ENCODE results near the gene FNIP2. TPM values are rescaled to one million over a fixed set of nuclear protein-coding genes. Genes with fewer than 3 reads are reported as not detected.
A peak's percentile ranks its signal among the peaks of the same experiment; 100 is the strongest.

The FNIP2 gene
- total RNA-seq, 2 donors from 2014 or later = 26.7 to 38.2 TPM

DNA sequence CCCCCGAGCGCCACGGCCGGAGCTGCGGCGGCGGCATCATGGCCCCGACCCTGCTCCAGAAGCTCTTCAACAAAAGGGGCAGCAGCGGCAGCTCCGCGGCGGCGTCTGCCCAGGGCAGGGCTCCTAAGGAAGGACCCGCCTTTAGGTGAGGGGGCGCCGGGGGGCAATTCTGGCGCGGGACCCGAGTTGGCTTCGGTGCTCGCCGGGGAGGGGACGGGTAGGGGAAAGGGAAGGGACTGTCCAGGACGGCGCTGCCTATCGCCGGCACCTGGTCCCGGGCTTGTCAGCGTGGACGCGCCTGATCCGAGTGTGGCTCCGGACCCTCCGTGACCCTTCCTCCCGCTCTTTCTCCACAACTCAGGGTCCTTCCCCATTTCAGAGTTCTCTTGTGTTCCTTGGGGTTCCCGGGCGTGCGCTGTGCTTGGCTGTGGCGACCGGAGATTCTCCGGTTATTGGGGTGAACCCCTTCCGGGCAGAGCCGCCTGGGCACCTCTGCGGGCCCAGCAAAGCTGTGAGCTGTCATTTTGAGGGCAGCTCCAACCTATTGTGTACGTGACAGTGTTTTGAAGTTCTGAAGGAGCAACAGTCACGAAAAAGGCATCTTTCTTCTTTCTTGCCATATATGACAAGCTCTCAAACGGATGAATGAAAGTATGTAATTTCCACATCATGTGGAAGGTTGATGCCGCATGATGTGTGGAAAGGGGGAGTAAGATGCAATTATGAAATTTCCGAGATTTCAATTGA is 522 bp downstream of the FNIP2 start:
- Histone ChIP-seq H3K4me1 (peaks cover 31% of the 10 kb centered on the region), H3K9me3 (no peaks in the 10 kb centered on the region), H3K36me3 (replicated peaks in 1 of 2; ENCODE audit: insufficient read depth in 1 of 2, low read depth in 2 of 2) (no peaks in the 10 kb centered on the region), H3K27ac (peak overlapping the region; percentile 82 to 97 (median 89)), H3K4me3 (peak overlapping the region; percentile 62 to 78), H3K27me3 (no peaks in the 10 kb centered on the region)
- 0 to 1% methylated on average over 20 to 42 of the region's 49 CpGs for WGBS, 2 donors
- TF ChIP-seq POLR2A (IDR thresholded peaks at IDR 0.05) = peak in 1 of 3 donors; percentile 26
- TF ChIP-seq, protein P1, sequence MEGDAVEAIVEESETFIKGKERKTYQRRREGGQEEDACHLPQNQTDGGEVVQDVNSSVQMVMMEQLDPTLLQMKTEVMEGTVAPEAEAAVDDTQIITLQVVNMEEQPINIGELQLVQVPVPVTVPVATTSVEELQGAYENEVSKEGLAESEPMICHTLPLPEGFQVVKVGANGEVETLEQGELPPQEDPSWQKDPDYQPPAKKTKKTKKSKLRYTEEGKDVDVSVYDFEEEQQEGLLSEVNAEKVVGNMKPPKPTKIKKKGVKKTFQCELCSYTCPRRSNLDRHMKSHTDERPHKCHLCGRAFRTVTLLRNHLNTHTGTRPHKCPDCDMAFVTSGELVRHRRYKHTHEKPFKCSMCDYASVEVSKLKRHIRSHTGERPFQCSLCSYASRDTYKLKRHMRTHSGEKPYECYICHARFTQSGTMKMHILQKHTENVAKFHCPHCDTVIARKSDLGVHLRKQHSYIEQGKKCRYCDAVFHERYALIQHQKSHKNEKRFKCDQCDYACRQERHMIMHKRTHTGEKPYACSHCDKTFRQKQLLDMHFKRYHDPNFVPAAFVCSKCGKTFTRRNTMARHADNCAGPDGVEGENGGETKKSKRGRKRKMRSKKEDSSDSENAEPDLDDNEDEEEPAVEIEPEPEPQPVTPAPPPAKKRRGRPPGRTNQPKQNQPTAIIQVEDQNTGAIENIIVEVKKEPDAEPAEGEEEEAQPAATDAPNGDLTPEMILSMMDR (IDR thresholded peaks at IDR 0.05) = no peak
- peak; percentile 49 for ATAC-seq
- peak; percentile 27 to 54 (median 46) for DNase-seq
- intact Hi-C loops (cut with DNase I) = loop anchor here (10.0 kb wide), 1 partner anchor 75 kb away; no protein-coding TSS in a partner anchor

DNA sequence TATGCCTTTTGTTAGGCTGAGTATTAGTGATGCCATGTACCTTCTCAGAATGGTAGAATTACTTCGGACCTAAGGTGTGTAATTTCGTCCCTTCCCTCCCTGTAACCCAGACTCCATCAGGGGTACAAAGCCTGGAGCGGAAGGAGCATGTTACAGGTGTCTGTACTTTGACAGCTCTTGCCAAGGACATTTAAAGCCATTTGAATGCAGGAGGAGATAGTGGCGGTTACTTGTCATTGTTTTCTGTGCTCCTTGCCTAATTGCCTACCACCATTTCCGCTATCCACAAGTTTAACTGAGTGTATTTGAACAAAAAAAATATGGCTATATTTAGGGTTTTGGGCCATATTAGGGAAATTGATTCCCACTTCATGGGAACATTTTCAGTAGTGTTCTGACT is 1.8 kb downstream of the FNIP2 start:
- H3K4me3 ChIP-seq = no peak overlapping the region
- no peak for ATAC-seq
- H3K9me3 ChIP-seq = no peaks in the 10 kb centered on the region
- no peak for DNase-seq
- intact Hi-C loops (cut with DNase I) = loop anchor here (10.0 kb wide), 1 partner anchor 54 kb away; no protein-coding TSS in a partner anchor
- H3K27ac ChIP-seq = peak overlapping the region in 1 of 4 donors; percentile 14
- peaks cover 44% of the 10 kb centered on the region for H3K4me1 ChIP-seq
- TF ChIP-seq, protein P1 (IDR thresholded peaks at IDR 0.05) = no peak
- no peaks in the 10 kb centered on the region for H3K36me3 ChIP-seq (replicated peaks in 1 of 2; ENCODE audit: insufficient read depth in 1 of 2, low read depth in 2 of 2)
- no peaks in the 10 kb centered on the region for H3K27me3 ChIP-seq
- WGBS, 2 donors = 45 to 52% methylated on average over 5 of the region's 5 CpGs

DNA sequence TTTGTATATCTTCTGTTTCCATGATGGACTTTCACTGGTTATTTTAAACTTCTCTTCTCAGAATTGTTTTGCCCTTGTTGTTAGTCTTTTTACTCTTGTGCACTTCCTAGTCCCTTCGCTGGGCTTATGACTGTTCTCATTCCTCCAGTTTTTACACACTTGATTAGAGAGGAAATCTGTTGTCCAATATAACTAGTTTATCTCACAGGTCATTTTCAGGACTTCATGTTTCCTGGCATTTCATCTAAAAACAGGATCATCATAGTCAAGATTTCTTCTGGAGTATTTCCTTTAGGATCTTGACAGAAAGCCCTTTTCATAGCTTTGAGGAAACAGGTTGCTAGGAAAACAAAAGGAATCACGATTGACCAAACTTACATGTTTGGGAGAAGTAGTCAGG is 3.0 kb downstream of the FNIP2 start:
- no peak overlapping the region for H3K4me3 ChIP-seq
- ATAC-seq (no peak), DNase-seq (no peak)
- 41 to 48% methylated on average over 2 of the region's 2 CpGs for WGBS, 2 donors
- no peak for TF ChIP-seq POLR2A (IDR thresholded peaks at IDR 0.05)
- TF ChIP-seq, protein P1 (IDR thresholded peaks at IDR 0.05) = no peak
- H3K27me3 ChIP-seq = no peaks in the 10 kb centered on the region
- intact Hi-C loops (cut with DNase I) = loop anchor here (10.0 kb wide), 1 partner anchor 53 kb away; no protein-coding TSS in a partner anchor
- H3K36me3 ChIP-seq (replicated peaks in 1 of 2; ENCODE audit: insufficient read depth in 1 of 2, low read depth in 2 of 2) = no peaks in the 10 kb centered on the region
- peaks cover 49% of the 10 kb centered on the region for H3K4me1 ChIP-seq
- no peaks in the 10 kb centered on the region for H3K9me3 ChIP-seq
- H3K27ac ChIP-seq = peak overlapping the region in 3 of 4 donors; percentile 8 to 18 (median 14)

DNA sequence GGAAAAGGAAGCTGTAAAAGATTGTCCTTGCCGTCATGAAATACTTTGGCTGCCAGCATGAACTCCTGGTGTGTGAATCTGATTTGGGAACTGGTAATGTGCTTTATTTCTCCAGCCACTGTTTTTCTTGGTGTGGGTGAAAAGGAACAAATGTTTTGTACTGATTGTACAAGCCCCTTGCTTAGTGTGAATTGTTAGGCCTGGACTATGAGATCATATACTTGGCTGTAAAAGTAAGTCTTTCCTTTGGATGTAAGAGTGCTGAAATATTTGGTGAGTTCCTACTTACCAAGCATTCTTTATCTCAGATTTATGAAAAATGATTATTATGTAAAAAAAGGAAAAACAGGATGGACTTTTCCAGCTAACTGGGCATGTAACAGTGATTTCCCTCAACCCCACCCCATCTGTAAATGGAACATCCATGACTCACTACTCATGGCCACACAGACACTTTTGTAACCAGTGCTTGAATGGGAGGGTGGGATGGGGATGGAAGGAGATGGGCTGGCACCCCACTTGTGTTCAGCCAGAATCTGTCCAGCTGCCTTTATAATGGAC is 6.3 kb downstream of the FNIP2 start:
- 32 to 58% methylated on average over 1 of the region's 1 CpG for WGBS, 2 donors
- Histone ChIP-seq H3K27me3 (no peaks in the 10 kb centered on the region), H3K27ac (peak overlapping the region in 3 of 4 donors; percentile 18 to 61 (median 45)), H3K4me1 (peaks cover 65% of the 10 kb centered on the region), H3K4me3 (no peak overlapping the region), H3K9me3 (no peaks in the 10 kb centered on the region), H3K36me3 (replicated peaks in 1 of 2; ENCODE audit: insufficient read depth in 1 of 2, low read depth in 2 of 2) (no peaks in the 10 kb centered on the region)
- no peak for TF ChIP-seq POLR2A (IDR thresholded peaks at IDR 0.05)
- TF ChIP-seq, protein P1 (IDR thresholded peaks at IDR 0.05) = no peak
- DNase-seq (no peak), ATAC-seq (peak; percentile 54)
- intact Hi-C loops (cut with DNase I) = loop anchor here (10.0 kb wide), 1 partner anchor 50 kb away; no protein-coding TSS in a partner anchor
